ENCODE measurements around the gene RAB8A.
A peak's percentile ranks its signal among the peaks of the same experiment; 100 is the strongest.

The RAB8A gene

DNA sequence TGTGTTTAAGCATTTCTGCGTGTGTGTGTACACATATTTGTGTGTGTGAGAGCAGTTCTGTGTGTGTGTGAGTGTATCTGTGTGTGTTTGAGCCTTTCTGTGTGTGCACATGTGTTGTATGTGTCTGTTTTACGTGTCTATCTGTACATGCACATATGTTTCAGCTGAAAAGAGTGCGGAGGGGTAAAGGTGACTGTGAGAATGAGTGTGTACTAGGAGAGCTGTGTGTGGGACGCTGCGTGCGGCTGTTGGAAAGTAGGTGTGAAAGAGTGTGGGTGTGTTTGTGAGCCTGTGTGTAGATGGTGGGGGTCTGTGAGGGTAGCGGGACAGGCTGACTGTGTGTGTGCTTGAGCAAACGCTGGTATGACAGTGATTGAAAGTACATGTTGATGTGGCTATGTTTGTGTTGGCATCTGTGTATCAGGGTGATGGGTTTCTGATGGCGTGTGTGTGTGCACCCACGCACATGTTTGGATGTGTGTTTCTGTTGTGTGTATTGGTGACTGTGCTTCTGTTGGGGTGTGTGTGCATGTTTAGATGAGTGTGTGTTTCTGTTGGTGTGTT is 42.9 kb upstream of the RAB8A start:
- DNase-seq (ENCODE audit: low read depth in 2 of 2), result no peak
- H3K4me3 ChIP-seq (replicated peaks in 1 of 2; ENCODE audit: low read depth in 2 of 2, low read length in 2 of 2), result peak overlapping the region; percentile 38 to 48
- TF ChIP-seq, protein P1, sequence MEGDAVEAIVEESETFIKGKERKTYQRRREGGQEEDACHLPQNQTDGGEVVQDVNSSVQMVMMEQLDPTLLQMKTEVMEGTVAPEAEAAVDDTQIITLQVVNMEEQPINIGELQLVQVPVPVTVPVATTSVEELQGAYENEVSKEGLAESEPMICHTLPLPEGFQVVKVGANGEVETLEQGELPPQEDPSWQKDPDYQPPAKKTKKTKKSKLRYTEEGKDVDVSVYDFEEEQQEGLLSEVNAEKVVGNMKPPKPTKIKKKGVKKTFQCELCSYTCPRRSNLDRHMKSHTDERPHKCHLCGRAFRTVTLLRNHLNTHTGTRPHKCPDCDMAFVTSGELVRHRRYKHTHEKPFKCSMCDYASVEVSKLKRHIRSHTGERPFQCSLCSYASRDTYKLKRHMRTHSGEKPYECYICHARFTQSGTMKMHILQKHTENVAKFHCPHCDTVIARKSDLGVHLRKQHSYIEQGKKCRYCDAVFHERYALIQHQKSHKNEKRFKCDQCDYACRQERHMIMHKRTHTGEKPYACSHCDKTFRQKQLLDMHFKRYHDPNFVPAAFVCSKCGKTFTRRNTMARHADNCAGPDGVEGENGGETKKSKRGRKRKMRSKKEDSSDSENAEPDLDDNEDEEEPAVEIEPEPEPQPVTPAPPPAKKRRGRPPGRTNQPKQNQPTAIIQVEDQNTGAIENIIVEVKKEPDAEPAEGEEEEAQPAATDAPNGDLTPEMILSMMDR (IDR thresholded peaks at IDR 0.05; ENCODE audit: low read depth, low read length), result no peak

DNA sequence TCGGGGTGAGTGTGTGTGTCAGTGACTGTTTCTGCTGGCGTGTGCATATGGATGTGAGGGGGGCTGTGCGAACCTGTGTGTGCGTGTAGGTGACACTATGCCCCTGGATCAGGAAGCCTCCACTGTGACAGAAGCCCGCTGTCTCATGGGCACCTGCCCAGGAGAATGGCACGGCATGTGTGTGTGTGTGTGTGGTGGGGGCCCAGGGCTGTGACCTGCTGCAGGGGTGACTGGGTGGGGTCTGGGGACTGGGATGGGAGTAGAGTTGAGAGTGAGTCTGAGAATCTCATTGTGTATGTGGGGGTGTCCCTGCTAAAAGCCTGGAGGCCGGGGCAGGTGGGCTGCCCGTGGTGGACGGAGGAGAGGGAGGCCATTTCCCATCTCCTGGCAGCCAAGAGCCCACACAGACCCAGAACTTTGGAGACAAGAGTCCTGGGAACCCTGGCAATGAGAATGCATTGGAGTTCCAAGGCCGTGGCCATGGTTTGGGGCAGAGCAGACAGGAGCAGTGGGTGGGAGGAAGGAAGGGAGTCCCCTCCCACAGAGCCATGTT is 41.8 kb upstream of the RAB8A start:
- TF ChIP-seq, protein P1 (IDR thresholded peaks at IDR 0.05; ENCODE audit: low read depth, low read length), result no peak
- no peak for DNase-seq (ENCODE audit: low read depth in 2 of 2)
- H3K4me3 ChIP-seq (replicated peaks in 1 of 2; ENCODE audit: low read depth in 2 of 2, low read length in 2 of 2), result peak overlapping the region in 1 of 2 donors; percentile 0

DNA sequence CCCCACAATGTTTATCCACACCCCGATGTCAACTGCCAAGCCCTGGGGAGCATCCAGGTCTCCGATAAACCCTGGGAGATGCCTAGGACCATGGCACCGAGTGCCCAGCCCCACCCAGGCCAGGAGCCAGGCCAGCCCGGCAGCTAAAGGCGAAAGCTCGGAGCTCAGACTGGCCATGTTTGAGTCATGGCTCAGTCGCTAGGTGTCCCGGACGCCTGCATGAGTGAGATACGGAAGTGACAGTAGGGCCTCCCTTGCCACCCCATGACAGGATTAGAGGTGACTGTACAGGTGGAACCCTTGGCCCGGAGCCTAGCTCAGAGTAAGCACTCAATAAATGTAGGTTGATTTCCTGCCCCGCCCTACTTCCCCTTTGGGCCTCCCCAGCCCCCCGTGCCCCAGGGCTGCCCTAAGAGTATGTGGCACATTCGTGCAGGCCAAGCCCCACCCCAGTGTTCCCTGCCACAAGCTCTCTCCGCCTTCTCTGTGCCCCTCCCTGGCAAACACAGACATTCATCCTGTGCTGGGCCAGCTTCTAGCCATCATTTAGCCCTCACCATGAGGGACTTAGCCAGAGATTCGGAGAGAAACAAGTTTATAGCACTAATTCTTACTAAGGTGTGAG is 41.2 kb upstream of the RAB8A start:
- H3K4me3 ChIP-seq (replicated peaks in 1 of 2; ENCODE audit: low read depth in 2 of 2, low read length in 2 of 2), result no peak overlapping the region
- no peak for DNase-seq (ENCODE audit: low read depth in 2 of 2)
- TF ChIP-seq, protein P1 (IDR thresholded peaks at IDR 0.05; ENCODE audit: low read depth, low read length), result no peak

DNA sequence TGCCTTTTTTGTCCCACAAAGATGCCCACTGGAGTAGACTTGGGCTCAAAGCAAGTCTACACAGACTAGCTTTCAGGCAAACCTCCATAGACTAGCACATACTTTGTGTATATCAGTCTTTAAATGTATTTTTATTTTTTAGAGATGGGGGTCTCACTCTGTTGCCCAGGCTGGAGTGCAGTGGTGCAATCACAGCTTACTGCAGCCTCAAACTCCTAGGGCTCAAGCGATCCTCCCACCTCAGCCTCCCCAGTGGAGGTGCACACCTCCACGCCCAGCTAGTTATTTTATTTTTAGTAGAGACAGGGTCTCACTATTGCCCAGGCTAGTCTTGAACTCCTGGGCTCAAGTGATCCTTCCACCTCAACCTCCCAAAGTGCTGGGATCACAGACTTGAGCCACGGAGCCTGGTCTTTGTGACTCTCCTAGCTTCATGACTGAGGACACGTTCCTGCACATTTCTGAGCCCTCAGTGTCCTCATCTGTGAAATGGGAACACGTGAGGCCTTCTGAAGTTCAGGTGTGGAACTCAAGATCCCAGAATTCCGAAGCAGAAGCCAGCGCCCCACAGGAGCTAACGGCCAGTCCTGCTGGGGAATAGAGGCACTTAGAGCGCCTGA is 40.5 kb upstream of the RAB8A start:
- DNase-seq (ENCODE audit: low read depth in 2 of 2), result no peak
- H3K4me3 ChIP-seq (replicated peaks in 1 of 2; ENCODE audit: low read depth in 2 of 2, low read length in 2 of 2), result no peak overlapping the region
- TF ChIP-seq, protein P1 (IDR thresholded peaks at IDR 0.05; ENCODE audit: low read depth, low read length), result no peak

DNA sequence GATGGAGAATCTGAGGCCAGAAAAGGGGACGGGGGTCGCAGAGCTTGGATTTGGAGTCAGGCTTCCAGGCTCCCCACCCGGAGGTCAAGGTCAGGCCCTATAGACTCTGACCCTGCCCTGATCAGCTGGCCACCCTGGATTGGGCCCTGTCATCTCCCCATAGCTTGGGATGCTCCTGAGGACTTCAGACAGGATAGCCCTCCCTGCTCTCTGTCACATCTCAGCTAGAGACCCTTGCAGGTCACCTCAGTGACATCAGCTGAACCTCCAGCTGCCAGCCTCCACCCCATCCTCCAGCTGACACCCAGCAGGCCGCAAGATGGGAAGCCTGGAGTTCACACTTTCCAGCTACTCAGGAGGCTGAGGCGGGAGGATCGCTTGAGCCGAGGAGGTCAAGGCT is 38.2 kb upstream of the RAB8A start:
- TF ChIP-seq, protein P1 (IDR thresholded peaks at IDR 0.05; ENCODE audit: low read depth, low read length), result no peak
- no peak for DNase-seq (ENCODE audit: low read depth in 2 of 2)

DNA sequence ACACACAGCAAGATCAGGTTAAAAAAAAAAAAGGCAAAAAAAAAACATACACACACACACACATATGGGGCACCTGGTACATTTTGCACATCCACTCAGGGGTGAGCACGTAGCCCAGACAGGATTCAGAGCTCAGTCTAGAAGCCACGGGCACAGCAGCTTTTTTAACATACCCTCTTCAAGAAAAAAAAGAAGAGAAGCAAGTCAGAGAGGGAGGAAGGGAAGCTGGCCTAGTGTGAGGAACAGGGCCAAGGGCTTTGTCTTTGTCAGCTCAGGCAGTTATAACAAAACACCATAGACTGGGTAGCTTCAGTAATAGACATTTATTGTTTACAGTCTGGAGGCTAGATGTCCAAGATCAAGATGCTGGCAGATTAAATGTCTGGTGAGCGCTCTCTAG is 37.7 kb upstream of the RAB8A start:
- TF ChIP-seq, protein P1 (IDR thresholded peaks at IDR 0.05; ENCODE audit: low read depth, low read length), result no peak
- peak in 1 of 2 donors; percentile 19 for DNase-seq (ENCODE audit: low read depth in 2 of 2)
- no peak overlapping the region for H3K4me3 ChIP-seq (replicated peaks in 1 of 2; ENCODE audit: low read depth in 2 of 2, low read length in 2 of 2)

More for the DNA sequence above, 38.2 kb upstream of the RAB8A start:
- H3K4me3 ChIP-seq (replicated peaks in 1 of 2; ENCODE audit: low read depth in 2 of 2, low read length in 2 of 2), result no peak overlapping the region

Data from cardiac fibroblast (primary cell).